Endothelial cell (in vitro differentiated cells): ENCODE data around the gene C1GALT1C1. TPM values are rescaled to one million over a fixed set of nuclear protein-coding genes. Genes with fewer than 3 reads are reported as not detected.
"Not testable (repeated sequence)": the region's sequence is repeated elsewhere in the genome, so short reads cannot be mapped to it uniquely, and the experiment has no call there.

Experiments used
- DNase-seq: peaks from one replicate; pipeline ENCODE4 v3.0.0; 2021; ENCODE audit warnings: low spot score
- H3K27ac Mint-ChIP-seq: one replicate; pipeline ENCODE4 v1.8.0; 2021; ENCODE audit warnings: mixed read lengths, inconsistent platforms; ENCODE audit not compliant: unreplicated experiment
- H3K27me3 Mint-ChIP-seq: one replicate; pipeline ENCODE4 v1.8.0; 2021; ENCODE audit warnings: mild to moderate bottlenecking, moderate library complexity, mixed read lengths, inconsistent platforms; ENCODE audit not compliant: unreplicated experiment
- H3K36me3 Mint-ChIP-seq: one replicate; pipeline ENCODE4 v1.8.0; 2021; ENCODE audit warnings: mild to moderate bottlenecking, low read depth, mixed read lengths, inconsistent platforms; ENCODE audit not compliant: unreplicated experiment
- H3K4me1 Mint-ChIP-seq: one replicate; pipeline ENCODE4 v1.8.0; 2021; ENCODE audit warnings: mild to moderate bottlenecking, mixed read lengths, inconsistent platforms; ENCODE audit not compliant: unreplicated experiment
- H3K4me3 Mint-ChIP-seq: one replicate; pipeline ENCODE4 v1.8.0; 2021; ENCODE audit warnings: mild to moderate bottlenecking, mixed read lengths, inconsistent platforms; ENCODE audit not compliant: unreplicated experiment
- H3K9me3 Mint-ChIP-seq: one replicate; pipeline ENCODE4 v1.8.0; 2021; ENCODE audit warnings: mixed read lengths, inconsistent platforms; ENCODE audit not compliant: unreplicated experiment
- CTCF ChIP-seq: fragments of 200-600 bp; sonication (generic); IDR thresholded peaks from one replicate; pipeline ENCODE4 v1.5.0; 2021; ENCODE audit warnings: antibody characterized with exemption; ENCODE audit not compliant: unreplicated experiment
- total RNA-seq: library from RNA; stranded (reverse); fragmentation: NEBNext Ultra II Directional; extraction: Animal tissue kit (Norgen Biotek cat#: 25700); gene quantifications from one replicate; pipeline ENCODE4 v1.2.1, GENCODE V29; 2021; ENCODE audit not compliant: unreplicated experiment

Gene C1GALT1C1
- total RNA-seq, 1 donor from 2014 or later: 15.6 TPM

- no peaks in the 10 kb centered on the region for H3K36me3 Mint-ChIP-seq
- no peak overlapping the region for H3K4me3 Mint-ChIP-seq
- H3K4me1 Mint-ChIP-seq: peaks cover 2% of the 10 kb centered on the region
- TF ChIP-seq CTCF: no peak
- H3K27ac Mint-ChIP-seq: no peak overlapping the region
- no peaks in the 10 kb centered on the region for H3K9me3 Mint-ChIP-seq
- no peaks in the 10 kb centered on the region for H3K27me3 Mint-ChIP-seq
- DNase-seq: no peak
Measured at GRCh38 chrX:120653000-120653399, 23.1 kb upstream of the C1GALT1C1 start.

GRCh38 chrX:120652256-120652655 lies 22.4 kb upstream of the C1GALT1C1 start:
- H3K9me3 Mint-ChIP-seq, H3K4me1 Mint-ChIP-seq, H3K4me3 Mint-ChIP-seq, H3K27ac Mint-ChIP-seq, H3K36me3 Mint-ChIP-seq, DNase-seq, H3K27me3 Mint-ChIP-seq: not testable (repeated sequence)

DNA sequence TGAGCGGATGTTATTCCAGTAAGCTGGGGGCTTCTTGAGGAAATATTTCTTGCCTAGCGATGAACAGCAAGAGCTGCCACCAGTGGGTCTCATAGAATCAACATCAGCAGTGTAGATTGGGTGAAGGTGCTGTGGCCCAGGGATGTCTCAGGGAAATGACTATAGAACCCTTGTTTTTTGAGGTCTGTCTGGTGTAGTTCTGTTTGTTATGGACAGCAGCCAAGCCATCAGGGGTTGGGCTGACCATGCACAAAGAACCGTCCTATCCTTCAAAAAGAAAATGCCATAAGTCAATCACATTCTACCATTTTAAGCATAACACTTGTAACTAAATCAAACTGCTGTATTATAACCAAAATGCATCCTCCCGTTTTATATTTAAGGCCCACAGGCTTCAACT lies 17.3 kb upstream of the C1GALT1C1 start:
- Mint-ChIP-seq H3K4me3 (no peak overlapping the region), H3K4me1 (peaks cover 2% of the 10 kb centered on the region), H3K36me3 (no peaks in the 10 kb centered on the region), H3K9me3 (no peaks in the 10 kb centered on the region), H3K27ac (no peak overlapping the region), H3K27me3 (no peaks in the 10 kb centered on the region)
- TF ChIP-seq CTCF: no peak
- DNase-seq: no peak

GRCh38 chrX:120642871-120643270 lies 13.0 kb upstream of the C1GALT1C1 start:
- Mint-ChIP-seq H3K4me3 (no peak overlapping the region), H3K27ac (no peak overlapping the region), H3K36me3 (no peaks in the 10 kb centered on the region), H3K9me3 (no peaks in the 10 kb centered on the region), H3K4me1 (no peaks in the 10 kb centered on the region), H3K27me3 (no peaks in the 10 kb centered on the region)
- no peak for TF ChIP-seq CTCF
- DNase-seq: no peak

DNA sequence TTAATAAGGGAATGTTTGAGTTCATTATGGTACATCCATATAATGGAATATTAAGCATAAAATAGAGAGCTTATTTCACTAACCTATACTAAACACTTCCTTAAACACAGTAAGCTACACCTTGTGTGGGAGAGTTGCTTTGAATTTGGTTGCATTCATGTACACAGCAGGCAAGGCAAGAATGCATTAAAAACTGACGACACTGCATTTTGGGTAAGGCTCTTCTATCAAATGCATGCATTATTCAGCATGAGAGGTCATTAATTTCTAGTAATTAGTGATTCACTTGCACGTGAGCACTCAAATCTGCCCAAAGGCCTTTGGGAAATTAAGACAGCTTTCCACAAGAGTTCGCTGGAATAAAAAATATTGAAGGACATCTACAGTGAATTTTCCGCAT lies 8.8 kb upstream of the C1GALT1C1 start:
- no peak overlapping the region for H3K4me3 Mint-ChIP-seq
- no peaks in the 10 kb centered on the region for H3K27me3 Mint-ChIP-seq
- no peak overlapping the region for H3K27ac Mint-ChIP-seq
- no peak for DNase-seq
- H3K36me3 Mint-ChIP-seq: no peaks in the 10 kb centered on the region
- H3K4me1 Mint-ChIP-seq: no peaks in the 10 kb centered on the region
- no peak for TF ChIP-seq CTCF
- H3K9me3 Mint-ChIP-seq: no peaks in the 10 kb centered on the region

GRCh38 chrX:120625371-120625770 lies 4.5 kb downstream of the C1GALT1C1 start:
- H3K27ac Mint-ChIP-seq: no peak overlapping the region
- no peak overlapping the region for H3K4me3 Mint-ChIP-seq
- H3K36me3 Mint-ChIP-seq: no peaks in the 10 kb centered on the region
- no peaks in the 10 kb centered on the region for H3K4me1 Mint-ChIP-seq
- TF ChIP-seq CTCF: no peak
- no peak for DNase-seq
- H3K9me3 Mint-ChIP-seq: no peaks in the 10 kb centered on the region
- H3K27me3 Mint-ChIP-seq: no peaks in the 10 kb centered on the region
